HL-60/S4 treated with phorbol 12-myristate 13-acetate at 8.2 ng/mL for 4 days and 3 days (cell line): ENCODE data around the gene BPIFB1.

ENCODE experiments used
- in situ Hi-C: fragments of 300-500 bp; cut with MboI; formaldehyde crosslinking; loops from 2 replicates; pipeline ENCODE4 v1.15.0; 2022; ENCODE audit warnings: low sequenced_read_pairs

Gene BPIFB1

GRCh38 chr20:33291830-33292355 is 8.9 kb downstream of the BPIFB1 start:
- in situ Hi-C loops = no loop called here

GRCh38 chr20:33296206-33296605 is 13.2 kb downstream of the BPIFB1 start:
- in situ Hi-C loops = no loop called here

- in situ Hi-C loops = no loop called here
Observed at GRCh38 chr20:33298391-33298790, 15.4 kb downstream of the BPIFB1 start.

- in situ Hi-C loops = no loop called here
Observed at GRCh38 chr20:33299111-33299603, 16.1 kb downstream of the BPIFB1 start.

- in situ Hi-C loops = no loop called here
Observed at GRCh38 chr20:33301192-33301930, 18.3 kb downstream of the BPIFB1 start.

- in situ Hi-C loops = no loop called here
Observed at GRCh38 chr20:33303595-33303994, 20.6 kb downstream of the BPIFB1 start.

GRCh38 chr20:33304046-33304445 is 21.0 kb downstream of the BPIFB1 start:
- in situ Hi-C loops = no loop called here

- in situ Hi-C loops = no loop called here
Observed at GRCh38 chr20:33305589-33306057, 22.6 kb downstream of the BPIFB1 start.

- in situ Hi-C loops = no loop called here
Observed at GRCh38 chr20:33306228-33306627, 23.2 kb downstream of the BPIFB1 start.

- in situ Hi-C loops = no loop called here
Observed at GRCh38 chr20:33306807-33307206, 23.8 kb downstream of the BPIFB1 start.

GRCh38 chr20:33308668-33309067 is 25.7 kb downstream of the BPIFB1 start:
- in situ Hi-C loops = no loop called here

GRCh38 chr20:33309631-33310030 is 26.6 kb downstream of the BPIFB1 start:
- in situ Hi-C loops = no loop called here

- in situ Hi-C loops = no loop called here
Observed at GRCh38 chr20:33310327-33310899, 27.4 kb downstream of the BPIFB1 start.

- in situ Hi-C loops = no loop called here
Observed at GRCh38 chr20:33311011-33311410, 28.0 kb downstream of the BPIFB1 start.

- in situ Hi-C loops = no loop called here
Observed at GRCh38 chr20:33311996-33312395, 29.0 kb downstream of the BPIFB1 start.

- in situ Hi-C loops = no loop called here
Observed at GRCh38 chr20:33312583-33312982, 29.6 kb downstream of the BPIFB1 start.

GRCh38 chr20:33313686-33314314 is 30.8 kb downstream of the BPIFB1 start:
- in situ Hi-C loops = no loop called here

- in situ Hi-C loops = no loop called here
Observed at GRCh38 chr20:33316343-33316742, 33.3 kb downstream of the BPIFB1 start.

GRCh38 chr20:33316958-33317357 is 33.9 kb downstream of the BPIFB1 start:
- in situ Hi-C loops = no loop called here

GRCh38 chr20:33317424-33318095 is 34.5 kb downstream of the BPIFB1 start:
- in situ Hi-C loops = no loop called here

GRCh38 chr20:33318096-33318429 is 35.0 kb downstream of the BPIFB1 start:
- in situ Hi-C loops = no loop called here
